ENCODE results near the gene RAE1.
A peak's percentile ranks its signal among the peaks of the same experiment; 100 is the strongest.

The RAE1 gene

GRCh38 chr20:57420571-57421252 lies 69.7 kb downstream of the RAE1 start:
- TF ChIP-seq POLR2A (IDR thresholded peaks at IDR 0.05; ENCODE audit: low read length) (no peak), GATA1 (IDR thresholded peaks at IDR 0.05; ENCODE audit: low read depth, low read length) (no peak)
- peak; percentile 53 to 56 for DNase-seq

GRCh38 chr20:57421253-57422220 lies 70.5 kb downstream of the RAE1 start:
- TF ChIP-seq GATA1 (IDR thresholded peaks at IDR 0.05; ENCODE audit: low read depth, low read length) (no peak), POLR2A (IDR thresholded peaks at IDR 0.05; ENCODE audit: low read length) (no peak)
- no peak for DNase-seq

GRCh38 chr20:57422254-57422653 lies 71.2 kb downstream of the RAE1 start:
- no peak for DNase-seq
- TF ChIP-seq GATA1 (IDR thresholded peaks at IDR 0.05; ENCODE audit: low read depth, low read length), result no peak
- TF ChIP-seq POLR2A (IDR thresholded peaks at IDR 0.05; ENCODE audit: low read length), result no peak

GRCh38 chr20:57425150-57426013 lies 74.3 kb downstream of the RAE1 start:
- no peak for DNase-seq
- TF ChIP-seq POLR2A (IDR thresholded peaks at IDR 0.05; ENCODE audit: low read length) (no peak), GATA1 (IDR thresholded peaks at IDR 0.05; ENCODE audit: low read depth, low read length) (no peak)

- no peak for TF ChIP-seq POLR2A (IDR thresholded peaks at IDR 0.05; ENCODE audit: low read length)
- no peak for TF ChIP-seq GATA1 (IDR thresholded peaks at IDR 0.05; ENCODE audit: low read depth, low read length)
- no peak for DNase-seq
Measured at GRCh38 chr20:57426271-57426689, 75.2 kb downstream of the RAE1 start.

GRCh38 chr20:57426831-57427230 lies 75.8 kb downstream of the RAE1 start:
- no peak for DNase-seq
- TF ChIP-seq POLR2A (IDR thresholded peaks at IDR 0.05; ENCODE audit: low read length) (no peak), GATA1 (IDR thresholded peaks at IDR 0.05; ENCODE audit: low read depth, low read length) (no peak)

- TF ChIP-seq POLR2A (IDR thresholded peaks at IDR 0.05; ENCODE audit: low read length), result no peak
- no peak for TF ChIP-seq GATA1 (IDR thresholded peaks at IDR 0.05; ENCODE audit: low read depth, low read length)
- no peak for DNase-seq
Measured at GRCh38 chr20:57428324-57429158, 77.5 kb downstream of the RAE1 start.

Measured in erythroblast (primary cell).